DMS 273 (cell line): ENCODE measurements around the gene PRTFDC1.
"Not testable (repeated sequence)": the region's sequence is repeated elsewhere in the genome, so short reads cannot be mapped to it uniquely, and the experiment has no call there.

Experiments
- DNase-seq: peaks from one replicate; lab custom pipeline; 2025; ENCODE audit not compliant: unreplicated experiment; lab: John Stamatoyannopoulos, UW

Gene PRTFDC1

GRCh38 chr10:24935504-24936292, 16.7 kb downstream of the PRTFDC1 start:
- DNase-seq, result no peak

GRCh38 chr10:24931236-24931635, 21.2 kb downstream of the PRTFDC1 start:
- DNase-seq, result no peak

- DNase-seq, result no peak
Observed at GRCh38 chr10:24930427-24930826, 22.0 kb downstream of the PRTFDC1 start.

GRCh38 chr10:24929904-24930303, 22.5 kb downstream of the PRTFDC1 start:
- DNase-seq, result no peak

- DNase-seq, result no peak
Observed at GRCh38 chr10:24929056-24929544, 23.3 kb downstream of the PRTFDC1 start.

- no peak for DNase-seq
Observed at GRCh38 chr10:24928163-24928562, 24.2 kb downstream of the PRTFDC1 start.

GRCh38 chr10:24926557-24926956, 25.8 kb downstream of the PRTFDC1 start:
- no peak for DNase-seq

GRCh38 chr10:24925799-24926198, 26.6 kb downstream of the PRTFDC1 start:
- DNase-seq, result no peak

GRCh38 chr10:24924483-24924882, 27.9 kb downstream of the PRTFDC1 start:
- DNase-seq, result not testable (repeated sequence)

GRCh38 chr10:24922222-24922868, 30.1 kb downstream of the PRTFDC1 start:
- peak; percentile 52 for DNase-seq

- peak; percentile 47 for DNase-seq
Observed at GRCh38 chr10:24920907-24921881, 31.2 kb downstream of the PRTFDC1 start.

GRCh38 chr10:24920192-24920591, 32.2 kb downstream of the PRTFDC1 start:
- DNase-seq, result not testable (repeated sequence)

- not testable (repeated sequence) for DNase-seq
Observed at GRCh38 chr10:24919629-24920028, 32.8 kb downstream of the PRTFDC1 start.

- no peak for DNase-seq
Observed at GRCh38 chr10:24917979-24918378, 34.4 kb downstream of the PRTFDC1 start.

- no peak for DNase-seq
Observed at GRCh38 chr10:24917493-24917892, 34.9 kb downstream of the PRTFDC1 start.

- no peak for DNase-seq
Observed at GRCh38 chr10:24916365-24916764, 36.0 kb downstream of the PRTFDC1 start.

GRCh38 chr10:24915304-24915703, 37.1 kb downstream of the PRTFDC1 start:
- DNase-seq, result no peak

- DNase-seq, result no peak
Observed at GRCh38 chr10:24914148-24914547, 38.3 kb downstream of the PRTFDC1 start.

GRCh38 chr10:24912215-24912614, 40.2 kb downstream of the PRTFDC1 start:
- no peak for DNase-seq

- no peak for DNase-seq
Observed at GRCh38 chr10:24911029-24911428, 41.4 kb downstream of the PRTFDC1 start.

GRCh38 chr10:24910574-24910973, 41.8 kb downstream of the PRTFDC1 start:
- no peak for DNase-seq
